ENCODE results near the gene STRIP2.

STRIP2 gene

DNA sequence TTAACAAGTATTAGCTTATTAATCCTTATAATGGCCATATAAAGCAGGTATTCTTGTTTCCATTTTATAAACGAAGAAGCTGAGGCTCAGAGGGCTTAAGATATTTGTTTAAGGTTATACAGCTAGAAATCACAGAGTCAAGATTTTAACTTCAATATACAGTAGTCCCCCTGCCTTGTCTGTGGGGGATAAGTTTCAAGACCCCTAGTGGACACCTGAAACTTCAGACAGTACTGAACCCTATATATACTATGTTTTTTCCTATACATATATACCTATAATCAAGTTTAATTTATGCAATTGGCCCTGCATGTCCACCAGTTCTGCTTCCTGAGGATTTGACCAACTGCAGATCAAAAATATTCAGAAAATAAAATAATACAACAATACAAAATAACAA is 44.4 kb upstream of the STRIP2 start:
- H3K4me3 ChIP-seq (replicated peaks in 1 of 2; ENCODE audit: low read depth in 2 of 2, low read length in 2 of 2), result no peak overlapping the region
- DNase-seq (ENCODE audit: low read depth in 2 of 2), result no peak
- TF ChIP-seq, protein P1, sequence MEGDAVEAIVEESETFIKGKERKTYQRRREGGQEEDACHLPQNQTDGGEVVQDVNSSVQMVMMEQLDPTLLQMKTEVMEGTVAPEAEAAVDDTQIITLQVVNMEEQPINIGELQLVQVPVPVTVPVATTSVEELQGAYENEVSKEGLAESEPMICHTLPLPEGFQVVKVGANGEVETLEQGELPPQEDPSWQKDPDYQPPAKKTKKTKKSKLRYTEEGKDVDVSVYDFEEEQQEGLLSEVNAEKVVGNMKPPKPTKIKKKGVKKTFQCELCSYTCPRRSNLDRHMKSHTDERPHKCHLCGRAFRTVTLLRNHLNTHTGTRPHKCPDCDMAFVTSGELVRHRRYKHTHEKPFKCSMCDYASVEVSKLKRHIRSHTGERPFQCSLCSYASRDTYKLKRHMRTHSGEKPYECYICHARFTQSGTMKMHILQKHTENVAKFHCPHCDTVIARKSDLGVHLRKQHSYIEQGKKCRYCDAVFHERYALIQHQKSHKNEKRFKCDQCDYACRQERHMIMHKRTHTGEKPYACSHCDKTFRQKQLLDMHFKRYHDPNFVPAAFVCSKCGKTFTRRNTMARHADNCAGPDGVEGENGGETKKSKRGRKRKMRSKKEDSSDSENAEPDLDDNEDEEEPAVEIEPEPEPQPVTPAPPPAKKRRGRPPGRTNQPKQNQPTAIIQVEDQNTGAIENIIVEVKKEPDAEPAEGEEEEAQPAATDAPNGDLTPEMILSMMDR (IDR thresholded peaks at IDR 0.05; ENCODE audit: low read depth, low read length), result no peak

- TF ChIP-seq, protein P1 (IDR thresholded peaks at IDR 0.05; ENCODE audit: low read depth, low read length), result no peak
- H3K4me3 ChIP-seq (replicated peaks in 1 of 2; ENCODE audit: low read depth in 2 of 2, low read length in 2 of 2), result no peak overlapping the region
- no peak for DNase-seq (ENCODE audit: low read depth in 2 of 2)
These were observed 43.9 kb upstream of the STRIP2 start for GRCh38 chr7:129390314-129390713.

DNA sequence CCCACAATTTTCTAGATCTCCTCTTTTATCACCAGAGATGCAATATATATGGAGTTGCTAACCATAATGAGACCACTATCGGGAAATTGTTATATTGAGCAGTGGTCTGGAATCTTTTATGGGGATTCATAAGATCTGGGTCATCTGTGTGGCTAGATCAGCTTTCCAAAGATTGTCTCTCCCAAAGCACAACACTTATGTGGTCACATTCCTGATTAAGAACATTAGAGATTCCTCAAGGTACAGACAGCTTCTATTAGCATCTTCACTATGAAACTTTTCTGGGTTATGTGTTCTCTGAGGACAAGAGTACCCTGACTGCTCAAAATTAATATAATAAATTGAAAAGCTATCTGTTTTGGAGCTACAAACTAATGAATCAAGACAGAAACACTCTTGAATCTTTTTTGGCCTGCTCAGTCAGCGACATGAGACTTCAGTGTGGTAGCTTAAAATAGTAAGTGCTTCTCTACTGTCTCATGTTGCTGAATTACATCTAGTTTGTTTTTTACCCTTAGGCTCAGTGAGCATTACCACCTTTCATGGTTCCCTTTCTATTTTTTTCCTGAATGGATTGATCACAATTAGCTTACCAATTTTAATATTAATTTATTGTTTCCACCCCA is 42.6 kb upstream of the STRIP2 start:
- TF ChIP-seq, protein P1 (IDR thresholded peaks at IDR 0.05; ENCODE audit: low read depth, low read length), result no peak
- DNase-seq (ENCODE audit: low read depth in 2 of 2), result no peak
- no peak overlapping the region for H3K4me3 ChIP-seq (replicated peaks in 1 of 2; ENCODE audit: low read depth in 2 of 2, low read length in 2 of 2)

DNA sequence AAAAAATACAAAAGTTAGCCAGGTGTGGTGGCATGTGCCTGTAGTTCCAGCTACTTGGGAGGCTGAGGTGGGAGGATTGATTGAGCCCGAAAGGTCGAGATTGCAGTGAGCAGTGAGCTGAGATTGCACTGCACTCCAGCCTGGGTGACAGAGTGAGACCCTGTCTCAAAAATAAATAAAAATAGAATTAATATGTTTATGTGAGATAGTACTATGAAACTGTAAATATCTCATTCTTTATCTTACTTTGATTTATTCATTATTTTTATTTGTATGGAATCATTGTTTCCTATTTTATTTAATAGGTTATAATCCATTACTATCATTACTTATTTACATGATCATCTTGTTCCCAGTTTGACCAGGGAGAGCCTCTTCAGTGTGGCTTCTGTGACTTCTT is 41.0 kb upstream of the STRIP2 start:
- DNase-seq (ENCODE audit: low read depth in 2 of 2), result no peak
- no peak overlapping the region for H3K4me3 ChIP-seq (replicated peaks in 1 of 2; ENCODE audit: low read depth in 2 of 2, low read length in 2 of 2)
- TF ChIP-seq, protein P1 (IDR thresholded peaks at IDR 0.05; ENCODE audit: low read depth, low read length), result no peak

- no peak for DNase-seq (ENCODE audit: low read depth in 2 of 2)
- H3K4me3 ChIP-seq (replicated peaks in 1 of 2; ENCODE audit: low read depth in 2 of 2, low read length in 2 of 2), result no peak overlapping the region
- TF ChIP-seq, protein P1 (IDR thresholded peaks at IDR 0.05; ENCODE audit: low read depth, low read length), result no peak
These were observed 40.1 kb upstream of the STRIP2 start for GRCh38 chr7:129394101-129394500.

- TF ChIP-seq, protein P1 (IDR thresholded peaks at IDR 0.05; ENCODE audit: low read depth, low read length), result no peak
- H3K4me3 ChIP-seq (replicated peaks in 1 of 2; ENCODE audit: low read depth in 2 of 2, low read length in 2 of 2), result no peak overlapping the region
- DNase-seq (ENCODE audit: low read depth in 2 of 2), result no peak
These were observed 39.0 kb upstream of the STRIP2 start for GRCh38 chr7:129394982-129395914.

All from cardiac fibroblast (primary cell).